K562 (cell line): ENCODE data around the gene SIK3. TPM values are rescaled to one million over a fixed set of nuclear protein-coding genes. Genes with fewer than 3 reads are reported as not detected.

Experiments used
- ATAC-seq: fragments of 200-7000 bp; cut with Tn5 transposase; 3 replicates; pipeline ENCODE4 v1.9.1; 2020; ENCODE audit warnings: moderate library complexity
- BruUV-seq: library from RNA; stranded (reverse); fragments of 400-500 nt; replicated peaks from 2 replicates; lab custom pipeline; 2021; lab: Mats Ljungman, UMichigan
- CTCF ChIA-PET: fragments of 300-600 bp; formaldehyde crosslinking; extraction: SDS; loops from one replicate; lab custom pipeline; 2021; ENCODE audit warnings: low intra/inter-chr PET ratio; lab: Yijun Ruan, JAX
- POLR2A ChIA-PET: fragments of 300-600, 350-650 bp; sonication (Branson Sonifier 250); formaldehyde crosslinking; extraction: SDS; loops from one replicate; lab custom pipeline; 2021; ENCODE audit warnings: antibody characterized with exemption, inconsistent platforms; lab: Yijun Ruan, JAX
- DNase-seq, 4 experiments: peaks; one replicate each; pipeline versions ENCODE4 v3.0.0 to v3.0.0-alpha.2; 2011 to 2018; ENCODE audit warnings: low spot score in 3 of 4, mixed read lengths in 3 of 4; ENCODE audit errors: extremely low read depth in 1 of 4
- FAIRE-seq: peaks from 2 replicates; lab custom pipeline; 2011; peaks lifted over from hg19 to GRCh38; lab: Jason Lieb, UNC
- H2AFZ ChIP-seq: 2 replicates; pipeline ENCODE4 v1.6.0; 2011; ENCODE audit warnings: low read depth, low read length, control low read depth, inconsistent platforms
- H3K27ac ChIP-seq: fragments of 200-600 bp; 3 replicates; pipeline ENCODE4 v1.8.0; 2011; ENCODE audit warnings: low read depth, mild to moderate bottlenecking, control low read depth, inconsistent platforms, low read length, moderate library complexity, mixed read lengths; ENCODE audit errors: extremely low read depth
- H3K27me3 ChIP-seq, 2 experiments: fragments of 300-600 bp in 1 of 2; 2 replicates in 1 of 2; 3 replicates in 1 of 2; pipeline versions ENCODE4 v1.6.0 to v1.8.0; 2011; ENCODE audit warnings: inconsistent platforms in 2 of 2, low read length in 2 of 2, mild to moderate bottlenecking in 1 of 2, mixed read lengths in 1 of 2, moderate library complexity in 1 of 2; ENCODE audit not compliant: control insufficient read depth in 2 of 2, insufficient read depth in 2 of 2
- H3K36me3 ChIP-seq: fragments of 300-600 bp; 3 replicates; pipeline ENCODE4 v1.8.0; 2011; ENCODE audit warnings: mild to moderate bottlenecking, low read length, inconsistent platforms; ENCODE audit not compliant: control insufficient read depth, insufficient read depth
- H3K4me1 ChIP-seq, 2 experiments: fragments of 200-600 bp in 1 of 2; replicated peaks in 1 of 2; 2 replicates in 1 of 2; 3 replicates in 1 of 2; pipeline versions ENCODE4 v1.5.1 to v1.8.0; 2011; ENCODE audit warnings: inconsistent platforms in 2 of 2, low read length in 2 of 2, mild to moderate bottlenecking in 1 of 2, mixed read lengths in 1 of 2, moderate library complexity in 1 of 2; ENCODE audit not compliant: control insufficient read depth in 2 of 2, insufficient read depth in 2 of 2
- H3K4me2 ChIP-seq: 2 replicates; pipeline ENCODE4 v1.6.1; 2011; ENCODE audit warnings: low read length, control low read depth, inconsistent platforms, mixed read lengths; ENCODE audit not compliant: insufficient read depth
- H3K4me3 ChIP-seq: fragments of 200-600 bp; sonication (generic), shearing (Covaris generic); 2 replicates; pipeline ENCODE4 v1.5.1; 2016; ENCODE audit warnings: control low read depth, inconsistent platforms
- H3K79me2 ChIP-seq: fragments of 200-600 bp; 3 replicates; pipeline ENCODE4 v1.8.0; 2011; ENCODE audit warnings: low read length, inconsistent platforms; ENCODE audit not compliant: control insufficient read depth, insufficient read depth
- H3K9ac ChIP-seq, 2 experiments: 2 replicates each; pipeline versions ENCODE4 v1.6.0 to v1.6.1; 2011; ENCODE audit warnings: low read depth in 2 of 2, low read length in 2 of 2, control low read depth in 1 of 2, inconsistent platforms in 1 of 2, mild to moderate bottlenecking in 1 of 2, mixed read lengths in 1 of 2; ENCODE audit not compliant: insufficient read depth in 1 of 2
- H3K9me1 ChIP-seq: one replicate; pipeline ENCODE4 v1.6.0; 2011; ENCODE audit warnings: inconsistent platforms, mild to moderate bottlenecking, low read length, moderate library complexity; ENCODE audit not compliant: control insufficient read depth, insufficient read depth
- H3K9me3 ChIP-seq: replicated peaks from 2 replicates; pipeline ENCODE4 v1.5.1; 2011; ENCODE audit warnings: low read depth, low read length, inconsistent platforms; ENCODE audit not compliant: control insufficient read depth, insufficient read depth
- H4K20me1 ChIP-seq: replicated peaks from 2 replicates; pipeline ENCODE4 v1.6.1; 2011; ENCODE audit warnings: low read length, inconsistent platforms, mixed read lengths; ENCODE audit not compliant: control insufficient read depth, insufficient read depth
- CHD4 ChIP-seq: fragments of 200-600 bp; sonication (generic); IDR thresholded peaks from 3 replicates; pipeline ENCODE4 v1.6.1; 2012; ENCODE audit warnings: low read depth, mild to moderate bottlenecking, mixed read lengths, low read length, inconsistent platforms; ENCODE audit not compliant: insufficient read depth, insufficient replicate concordance, poor library complexity, severe bottlenecking
- CLOCK ChIP-seq: fragments of 250-450 bp; sonication (Bioruptor Pico); IDR thresholded peaks from 2 replicates; pipeline ENCODE4 v1.4.0; 2020; ENCODE audit warnings: mild to moderate bottlenecking, moderate library complexity, borderline replicate concordance
- CUX1 ChIP-seq: fragments of 200-800 bp; sonication (Bioruptor generic); IDR thresholded peaks from 2 replicates; pipeline ENCODE4 v1.6.1; 2016; ENCODE audit warnings: missing genetic modification characterization, missing compliant biosample characterization
- HNRNPK ChIP-seq: fragments of 200-400 bp; formaldehyde crosslinking; IDR thresholded peaks from one replicate; pipeline ENCODE4 v1.6.1; 2018; ENCODE audit warnings: mild to moderate bottlenecking, low read depth, low read length; ENCODE audit not compliant: poor library complexity, severe bottlenecking
- MECOM ChIP-seq: fragments of 250-450 bp; sonication (Bioruptor Pico); IDR thresholded peaks from 2 replicates; pipeline ENCODE4 v1.8.0; 2022; ENCODE audit warnings: inconsistent platforms
- NBN ChIP-seq: fragments of 450-650 bp; IDR thresholded peaks from 2 replicates; pipeline ENCODE4 v1.6.1; 2016; ENCODE audit warnings: low read depth, mild to moderate bottlenecking
- PTTG1 ChIP-seq: fragments of 450-650 bp; IDR thresholded peaks from 2 replicates; pipeline ENCODE4 v1.6.1; 2016; ENCODE audit warnings: low read depth, mild to moderate bottlenecking, missing genetic modification characterization, missing compliant biosample characterization
- SETDB1 ChIP-seq: IDR thresholded peaks from one replicate; pipeline ENCODE4 v1.6.1; 2012; ENCODE audit warnings: low read length, control low read depth, inconsistent platforms
- STAT5B ChIP-seq: fragments of 250-450 bp; sonication (Bioruptor Pico); IDR thresholded peaks from 2 replicates; pipeline ENCODE4 v1.8.0; 2021; ENCODE audit warnings: mild to moderate bottlenecking, inconsistent platforms
- THRA ChIP-seq: fragments of 450-650 bp; IDR thresholded peaks from 2 replicates; pipeline ENCODE4 v1.6.1; 2017; ENCODE audit warnings: mild to moderate bottlenecking, moderate library complexity
- ZHX1 ChIP-seq: fragments of 150-350 bp; conservative IDR thresholded peaks from 2 replicates; pipeline ENCODE4 v1.6.1; 2014; ENCODE audit warnings: low read length
- in situ Hi-C: fragments of 300-500 bp; cut with MboI; formaldehyde crosslinking; loops from 4 replicates; pipeline ENCODE4 v1.15.0; 2018; ENCODE audit warnings: inconsistent platforms, mixed read lengths
- intact Hi-C: fragments of 100-400 bp; cut with micrococcal nuclease; formaldehyde crosslinking; loops from 2 replicates; pipeline ENCODE4 v1.14.2; 2022
- polyA plus RNA-seq, 8 experiments: library from polyadenylated mRNA; depleted of rRNA in 4 of 8; stranded (reverse) in 5 of 8; unstranded in 3 of 8; fragments of >200 nt; fragmentation: Nextera tagmentation in 2 of 8; fragmentation: Illumina TruSeq in 1 of 8; extraction: Ambion mirVana in 2 of 8; extraction: Trizol in 1 of 8; gene quantifications; 2 replicates each; pipeline versions ENCODE4 v1.2.1 to v1.2.3, GENCODE V29; 2011 to 2014; ENCODE audit warnings: inconsistent platforms in 1 of 8, missing spikeins in 1 of 8
- total RNA-seq, 7 experiments: library from RNA; depleted of rRNA in 6 of 7; stranded (reverse); fragments of >200 nt in 6 of 7; fragmentation: Illumina TruSeq in 2 of 7; extraction: Trizol in 2 of 7; gene quantifications; 2 replicates each; pipeline versions ENCODE4 v1.2.1 to v1.2.3, GENCODE V29; 2011 to 2021; ENCODE audit warnings: low replicate concordance in 1 of 7

The SIK3 gene
- total and polyA plus RNA-seq, 9 of the 15 experiments (the other 6 are each of a cell fraction or from before 2014, with no cell fraction given) = 1.6 to 21.6 (median 8.0) TPM

GRCh38 chr11:117057727-117058126, 40.5 kb downstream of the SIK3 start:
- Histone ChIP-seq H4K20me1 (peaks cover 14% of the 10 kb centered on the region; the same call in 1 of the 2 replicates), H3K79me2 (peaks cover 33% of the 10 kb centered on the region), H3K27ac (no peak overlapping the region), H3K27me3 (no peaks in the 10 kb centered on the region), H3K36me3 (no peaks in the 10 kb centered on the region), H2AFZ (no peak overlapping the region), H3K4me2 (no peak overlapping the region), H3K9me1 (no peaks in the 10 kb centered on the region), H3K4me3 (no peak overlapping the region), H3K4me1 (no peaks in the 10 kb centered on the region), H3K9ac (no peak overlapping the region), H3K9me3 (no peaks in the 10 kb centered on the region)
- no TSS peak for BruUV-seq
- no peak for FAIRE-seq
- DNase-seq = no peak
- ATAC-seq = no peak
- in situ Hi-C loops = no loop called here
- POLR2A ChIA-PET = no interaction called here
- CTCF ChIA-PET = no interaction called here
- intact Hi-C loops = no loop called here
- TF ChIP-seq NBN = no peak
- TF ChIP-seq CUX1 (CRISPR knock-in tag) = no peak
- no peak for TF ChIP-seq CLOCK
- no peak for TF ChIP-seq PTTG1 (tag)
- no peak for TF ChIP-seq THRA
- TF ChIP-seq STAT5B = no peak
- TF ChIP-seq ZHX1 = no peak
- TF ChIP-seq CHD4 = no peak
- no peak for TF ChIP-seq SETDB1
- TF ChIP-seq MECOM (CRISPR knock-in tag) = no peak
- no peak for TF ChIP-seq HNRNPK
